ENCODE measurements around the gene PRKCH. TPM values are rescaled to one million over a fixed set of nuclear protein-coding genes. Genes with fewer than 3 reads are reported as not detected.

PRKCH gene
- total RNA-seq, 1 experiment from 2014 or later: 2.7 TPM

DNA sequence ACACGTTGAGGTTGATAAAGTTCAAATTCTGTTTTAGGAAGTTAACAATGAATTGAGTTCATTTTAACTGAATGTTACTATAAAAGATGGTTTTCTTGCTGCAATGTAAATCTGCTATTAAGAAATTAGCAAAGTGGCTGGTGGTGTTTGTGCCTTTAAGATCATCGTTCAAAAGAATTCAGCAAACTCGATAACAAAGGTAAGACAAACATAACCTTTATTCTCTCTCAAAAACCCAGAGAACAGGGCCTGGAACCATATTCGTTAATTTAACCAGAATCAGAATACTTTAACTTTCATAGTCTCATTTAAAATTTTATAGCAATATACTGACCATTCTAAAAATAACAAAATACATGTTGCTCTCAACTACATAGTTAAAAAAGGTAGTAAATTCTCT lies 43.6 kb upstream of the PRKCH start:
- CTCF ChIA-PET: no interaction called here

DNA sequence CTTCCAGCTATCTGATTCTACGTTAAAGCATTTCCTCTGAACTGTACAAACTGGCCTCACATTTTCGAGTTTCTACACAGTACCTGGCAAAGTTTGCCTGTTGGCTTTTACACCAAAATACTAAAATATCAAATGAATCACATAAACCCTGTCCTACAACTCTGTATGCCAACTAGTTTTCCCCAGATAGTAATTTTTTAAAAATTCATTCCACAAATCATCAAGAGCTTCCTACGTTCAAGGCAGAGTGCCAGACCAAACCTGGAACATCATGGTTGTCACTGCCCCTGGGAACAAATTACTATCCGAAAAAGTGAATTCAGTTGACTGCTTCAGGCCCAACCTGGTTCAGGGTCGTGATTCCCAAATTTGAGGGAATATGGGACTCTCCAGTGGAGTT lies 42.3 kb upstream of the PRKCH start:
- peaks cover 23% of the 10 kb centered on the region for H3K27me3 ChIP-seq (ENCODE audit: control insufficient read depth, insufficient read depth, low read length)
- H3K36me3 ChIP-seq (ENCODE audit: control insufficient read depth, insufficient read depth, low read length): no peaks in the 10 kb centered on the region
- no TSS peak for BruUV-seq (replicated peaks)
- H3K4me3 ChIP-seq (ENCODE audit: low read depth in 2 of 2, low read length in 2 of 2): no peak overlapping the region
- H3K27ac ChIP-seq (ENCODE audit: low read length): no peak overlapping the region
- TF ChIP-seq POLR2AphosphoS5 (IDR thresholded peaks at IDR 0.05; ENCODE audit: low read depth, low read length): no peak
- no peak for TF ChIP-seq SIN3A (IDR thresholded peaks at IDR 0.05; ENCODE audit: borderline replicate concordance, insufficient read depth, low read depth, low read length)
- no peak for TF ChIP-seq TCF7L2 (IDR thresholded peaks at IDR 0.05; ENCODE audit: low read depth, low read length)
- TF ChIP-seq, protein P1, sequence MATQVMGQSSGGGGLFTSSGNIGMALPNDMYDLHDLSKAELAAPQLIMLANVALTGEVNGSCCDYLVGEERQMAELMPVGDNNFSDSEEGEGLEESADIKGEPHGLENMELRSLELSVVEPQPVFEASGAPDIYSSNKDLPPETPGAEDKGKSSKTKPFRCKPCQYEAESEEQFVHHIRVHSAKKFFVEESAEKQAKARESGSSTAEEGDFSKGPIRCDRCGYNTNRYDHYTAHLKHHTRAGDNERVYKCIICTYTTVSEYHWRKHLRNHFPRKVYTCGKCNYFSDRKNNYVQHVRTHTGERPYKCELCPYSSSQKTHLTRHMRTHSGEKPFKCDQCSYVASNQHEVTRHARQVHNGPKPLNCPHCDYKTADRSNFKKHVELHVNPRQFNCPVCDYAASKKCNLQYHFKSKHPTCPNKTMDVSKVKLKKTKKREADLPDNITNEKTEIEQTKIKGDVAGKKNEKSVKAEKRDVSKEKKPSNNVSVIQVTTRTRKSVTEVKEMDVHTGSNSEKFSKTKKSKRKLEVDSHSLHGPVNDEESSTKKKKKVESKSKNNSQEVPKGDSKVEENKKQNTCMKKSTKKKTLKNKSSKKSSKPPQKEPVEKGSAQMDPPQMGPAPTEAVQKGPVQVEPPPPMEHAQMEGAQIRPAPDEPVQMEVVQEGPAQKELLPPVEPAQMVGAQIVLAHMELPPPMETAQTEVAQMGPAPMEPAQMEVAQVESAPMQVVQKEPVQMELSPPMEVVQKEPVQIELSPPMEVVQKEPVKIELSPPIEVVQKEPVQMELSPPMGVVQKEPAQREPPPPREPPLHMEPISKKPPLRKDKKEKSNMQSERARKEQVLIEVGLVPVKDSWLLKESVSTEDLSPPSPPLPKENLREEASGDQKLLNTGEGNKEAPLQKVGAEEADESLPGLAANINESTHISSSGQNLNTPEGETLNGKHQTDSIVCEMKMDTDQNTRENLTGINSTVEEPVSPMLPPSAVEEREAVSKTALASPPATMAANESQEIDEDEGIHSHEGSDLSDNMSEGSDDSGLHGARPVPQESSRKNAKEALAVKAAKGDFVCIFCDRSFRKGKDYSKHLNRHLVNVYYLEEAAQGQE (IDR thresholded peaks at IDR 0.05; ENCODE audit: insufficient read depth in 1 of 2, low read depth in 2 of 2, low read length in 1 of 2): no peak
- no peak for TF ChIP-seq CTCF (IDR thresholded peaks at IDR 0.05)
- no peak for ATAC-seq
- ChIA-PET POLR2A (no interaction called here), CTCF (no interaction called here)
- in situ Hi-C loops (cut with HindIII; ENCODE audit: low pct_unique_long_range_greater_than_20kb, low sequenced_read_pairs): no loop called here
- intact Hi-C loops (cut with micrococcal nuclease; ENCODE audit: unreplicated experiment): no loop called here
- DNase-seq (ENCODE audit: low read depth, low spot score): no peak
- no peaks in the 10 kb centered on the region for H3K9me3 ChIP-seq (ENCODE audit: control insufficient read depth, insufficient read depth, low read depth, low read length)
- no peaks in the 10 kb centered on the region for H3K4me1 ChIP-seq (ENCODE audit: control insufficient read depth, insufficient read depth, low read length)

More for the DNA sequence above, 43.6 kb upstream of the PRKCH start:
- POLR2A ChIA-PET: no interaction called here
- no peaks in the 10 kb centered on the region for H3K36me3 ChIP-seq (ENCODE audit: control insufficient read depth, insufficient read depth, low read length)
- BruUV-seq (replicated peaks): no TSS peak
- DNase-seq (ENCODE audit: low read depth, low spot score) (no peak), ATAC-seq (no peak)
- in situ Hi-C loops (cut with HindIII; ENCODE audit: low pct_unique_long_range_greater_than_20kb, low sequenced_read_pairs) (no loop called here), intact Hi-C loops (cut with micrococcal nuclease; ENCODE audit: unreplicated experiment) (no loop called here)
- no peak overlapping the region for H3K4me3 ChIP-seq (ENCODE audit: low read depth in 2 of 2, low read length in 2 of 2)
- TF ChIP-seq, protein P1 (IDR thresholded peaks at IDR 0.05; ENCODE audit: insufficient read depth in 1 of 2, low read depth in 2 of 2, low read length in 1 of 2): no peak
- TF ChIP-seq TCF7L2 (IDR thresholded peaks at IDR 0.05; ENCODE audit: low read depth, low read length) (no peak), SIN3A (IDR thresholded peaks at IDR 0.05; ENCODE audit: borderline replicate concordance, insufficient read depth, low read depth, low read length) (no peak), POLR2AphosphoS5 (IDR thresholded peaks at IDR 0.05; ENCODE audit: low read depth, low read length) (no peak), CTCF (IDR thresholded peaks at IDR 0.05) (no peak)
- H3K27me3 ChIP-seq (ENCODE audit: control insufficient read depth, insufficient read depth, low read length): peaks cover 26% of the 10 kb centered on the region
- H3K4me1 ChIP-seq (ENCODE audit: control insufficient read depth, insufficient read depth, low read length): no peaks in the 10 kb centered on the region
- H3K9me3 ChIP-seq (ENCODE audit: control insufficient read depth, insufficient read depth, low read depth, low read length): no peaks in the 10 kb centered on the region
- no peak overlapping the region for H3K27ac ChIP-seq (ENCODE audit: low read length)

Data from Panc1 (cell line).